GM18907 (cell line): ENCODE data around the gene FAM53A.

Source experiments
- ATAC-seq: cut with Tn5 transposase; IDR thresholded peaks from one replicate; pipeline ENCODE4 v1.9.1; 2021; ENCODE audit warnings: mild to moderate bottlenecking, moderate library complexity; ENCODE audit not compliant: unreplicated experiment

FAM53A gene

DNA sequence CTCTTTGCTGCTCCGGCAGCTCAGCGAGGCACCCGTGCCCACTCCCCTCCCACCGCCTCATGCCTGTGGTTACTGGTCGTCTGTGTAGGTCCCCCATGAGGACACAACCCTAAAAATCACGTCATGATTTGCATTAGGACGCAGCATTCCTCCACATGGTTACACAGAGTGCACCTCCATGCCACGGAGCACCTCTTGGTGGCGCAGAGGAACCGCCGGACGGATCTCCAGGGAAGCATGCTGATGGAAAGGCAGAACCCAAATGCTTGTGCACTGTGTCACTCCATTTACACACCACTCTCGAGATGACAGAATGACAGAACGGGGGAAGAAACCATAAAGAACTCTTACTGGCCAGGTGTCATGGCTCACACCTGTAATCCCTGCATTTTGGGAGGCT, 22.4 kb downstream of the FAM53A start:
- ATAC-seq = no peak

DNA sequence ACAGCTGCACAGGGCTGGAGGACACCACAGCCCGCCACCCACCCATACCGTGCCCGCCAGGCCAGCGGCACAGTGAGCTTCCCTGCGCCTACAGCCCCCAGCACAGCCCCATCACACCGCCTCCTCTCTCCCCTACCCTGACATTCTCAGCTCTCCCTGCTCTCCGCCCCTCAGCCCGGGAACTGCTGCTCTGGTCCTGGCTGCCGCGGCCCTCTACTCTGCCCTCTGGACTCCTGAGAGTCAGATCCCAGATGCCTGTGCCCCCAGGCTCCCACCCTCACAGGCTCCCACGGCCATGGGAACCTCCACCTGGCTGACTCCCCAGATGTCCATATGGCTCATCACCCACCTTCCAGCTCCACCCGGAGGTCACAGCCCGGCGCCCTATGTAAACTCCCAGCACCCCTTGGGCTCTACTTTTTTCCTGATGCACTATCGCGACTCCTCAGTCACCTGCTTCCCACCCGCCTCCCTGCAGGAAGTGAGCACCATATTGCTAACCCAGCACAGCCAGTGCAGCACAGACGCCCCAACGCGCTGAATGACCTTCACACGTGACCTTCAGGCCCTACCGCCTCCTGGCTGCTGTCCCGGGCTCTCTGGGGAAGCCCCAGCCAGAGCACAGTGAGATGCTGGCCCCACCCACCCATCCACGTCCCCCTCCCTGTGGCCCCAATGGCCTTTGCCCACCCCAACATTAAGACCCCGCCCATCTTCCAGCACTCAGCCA, 23.0 kb downstream of the FAM53A start:
- ATAC-seq = no peak

DNA sequence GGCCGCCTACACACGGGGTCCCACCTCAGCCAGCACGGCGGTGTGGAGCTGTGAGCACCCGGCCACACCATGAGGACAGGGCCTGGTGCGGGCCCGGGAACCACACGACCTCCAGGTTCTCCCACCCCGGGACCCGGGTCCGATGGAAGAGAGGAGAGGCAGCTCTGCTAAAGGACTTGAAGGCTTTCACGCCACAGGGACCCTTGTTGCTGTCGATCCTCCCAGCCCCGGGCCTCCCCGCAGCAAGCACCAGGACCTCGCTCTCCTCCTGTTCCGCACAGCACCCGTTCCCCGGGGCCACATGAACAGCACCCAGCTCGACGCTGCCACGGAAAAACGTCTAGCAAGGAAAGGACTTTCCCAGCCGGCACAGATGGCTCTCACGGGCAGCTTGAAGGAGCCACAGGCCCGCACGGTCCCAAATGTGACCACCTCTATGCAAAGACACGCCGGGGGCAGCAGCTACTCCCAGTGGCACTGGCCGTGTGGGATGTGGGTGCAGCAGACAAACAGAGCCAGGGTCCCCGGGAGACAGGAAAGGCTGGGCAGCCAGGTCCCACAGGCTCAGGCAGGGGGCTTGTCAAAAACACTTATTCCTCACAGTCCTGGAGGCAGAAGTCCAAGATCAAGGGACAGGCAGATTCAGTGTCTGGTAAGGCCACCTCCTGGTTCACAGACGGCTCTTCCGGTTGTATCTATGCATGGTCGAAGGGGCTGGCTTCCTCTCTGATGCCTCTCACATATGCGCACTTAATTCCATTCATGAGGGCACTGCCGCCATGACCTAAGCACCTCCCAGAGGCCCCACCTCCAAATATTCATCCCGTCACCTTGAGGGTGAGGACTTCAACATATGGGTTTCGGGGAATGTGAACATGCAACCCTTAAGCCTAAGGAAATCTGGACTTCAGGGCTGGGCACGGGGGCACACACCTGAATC, 24.7 kb downstream of the FAM53A start:
- ATAC-seq = no peak

DNA sequence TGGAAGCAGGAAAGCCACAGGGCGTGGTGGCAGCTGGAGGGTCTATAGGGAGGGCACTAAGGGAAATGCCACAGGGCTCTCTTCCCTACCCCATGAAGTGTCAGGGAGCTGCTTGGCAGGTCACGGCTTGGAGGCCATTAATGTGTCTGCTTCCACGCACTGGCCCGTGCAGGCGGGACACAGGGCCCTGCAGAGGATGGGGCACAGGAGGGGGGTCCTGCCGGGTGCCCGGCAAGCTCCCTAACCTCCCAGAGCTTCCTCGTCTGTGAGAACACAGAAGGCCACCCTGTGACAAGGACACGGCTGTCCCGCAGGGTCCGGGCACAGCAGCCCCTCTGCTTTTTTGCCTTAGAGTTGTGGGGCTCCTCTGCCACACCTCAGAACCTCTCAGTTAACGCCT, 25.5 kb downstream of the FAM53A start:
- no peak for ATAC-seq

DNA sequence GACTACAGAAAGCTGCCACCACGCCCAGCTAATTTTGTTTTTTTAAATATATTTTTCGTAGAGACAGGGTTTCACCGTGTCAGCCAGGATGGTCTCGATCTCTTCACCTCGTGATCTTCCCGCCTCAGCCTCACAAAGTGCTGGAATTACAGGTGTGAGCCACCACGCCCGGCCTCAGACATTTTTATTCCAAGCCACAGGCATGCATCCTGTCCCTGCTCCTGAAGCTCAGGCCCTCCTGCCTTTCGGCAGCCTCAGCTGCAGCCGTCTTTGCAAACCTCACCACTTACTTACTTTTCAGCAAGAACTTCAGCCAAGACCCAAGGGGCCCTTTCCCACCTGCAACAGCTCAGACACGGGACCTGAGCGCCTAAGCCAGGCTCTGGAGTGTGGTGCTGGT, 26.0 kb downstream of the FAM53A start:
- no peak for ATAC-seq

DNA sequence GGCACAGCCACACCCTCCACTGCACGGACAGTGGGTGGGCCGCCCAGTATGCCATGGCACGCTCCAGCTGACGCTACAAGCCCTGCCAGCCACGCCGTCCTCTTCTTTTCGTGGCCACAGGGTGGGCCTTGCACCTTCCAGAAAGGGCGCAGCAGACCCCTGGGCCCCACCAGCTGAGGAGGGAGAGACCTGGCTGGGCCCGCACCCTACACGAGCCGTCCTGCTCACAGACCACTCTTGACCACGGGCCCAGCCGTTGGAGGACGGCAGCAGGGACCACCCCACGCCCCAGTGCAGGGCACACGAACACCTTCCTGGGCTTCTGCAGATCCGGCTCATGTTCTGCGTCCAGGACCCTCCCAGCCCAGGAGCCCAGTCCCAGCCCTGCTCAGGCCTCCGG, 27.1 kb downstream of the FAM53A start:
- no peak for ATAC-seq

DNA sequence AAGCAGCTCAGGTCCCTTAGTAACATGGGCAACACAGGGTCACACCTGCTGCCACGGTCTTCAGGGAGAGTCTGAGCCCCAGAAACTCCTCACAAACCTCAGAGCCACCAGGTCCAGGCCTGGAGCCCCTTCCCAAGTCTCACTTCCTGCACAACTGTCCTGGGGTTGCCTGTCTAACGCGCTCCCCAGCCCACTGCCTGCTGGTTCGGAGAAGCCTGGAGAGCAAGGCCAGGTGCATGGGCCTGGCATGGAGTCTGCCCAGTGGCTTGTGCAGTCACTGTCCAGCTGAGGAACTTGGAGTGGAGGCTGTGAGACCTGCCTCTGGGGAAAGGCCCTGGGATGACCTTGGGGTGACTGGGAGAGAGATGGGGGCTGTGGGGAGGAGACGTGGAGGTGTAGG, 28.0 kb downstream of the FAM53A start:
- no peak for ATAC-seq

DNA sequence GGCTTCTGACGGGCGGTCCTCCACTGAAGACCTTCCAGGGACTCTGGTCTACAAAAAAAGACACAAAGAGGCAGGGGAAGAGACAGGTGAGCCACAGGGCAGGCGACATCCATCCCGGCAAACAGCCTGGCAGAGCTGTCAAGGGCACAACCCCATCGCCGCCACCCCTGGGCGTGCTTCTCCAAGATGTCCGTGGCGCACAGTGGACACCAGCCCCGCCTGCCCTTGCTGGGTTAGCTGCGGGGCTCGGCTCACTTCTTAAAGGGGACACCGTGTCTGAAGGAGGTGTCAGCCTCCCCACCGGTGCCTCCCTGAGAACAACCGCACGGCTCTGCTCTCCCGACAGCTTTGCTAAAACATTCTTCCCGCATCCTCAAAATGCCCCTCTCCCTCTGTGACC, 28.4 kb downstream of the FAM53A start:
- ATAC-seq = no peak

DNA sequence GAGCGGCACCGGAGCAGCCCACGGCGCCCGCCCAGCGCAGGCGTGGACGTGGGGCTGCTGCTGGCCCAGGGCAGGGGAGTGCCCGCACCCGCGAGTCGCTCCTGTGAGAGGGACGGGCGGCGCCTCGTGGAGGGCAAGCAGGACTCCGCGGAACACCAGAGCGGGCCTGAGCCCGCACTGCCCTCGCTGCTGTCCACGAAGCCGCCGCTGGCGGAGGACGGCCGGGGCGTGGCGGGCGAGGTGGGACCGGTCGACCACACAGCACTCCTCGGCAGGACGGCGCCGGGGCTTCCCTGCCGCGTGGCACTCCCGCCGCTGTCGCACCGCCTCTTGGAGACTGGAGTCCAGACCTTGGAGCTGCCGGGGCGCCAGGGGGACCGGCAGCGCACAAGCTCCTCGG, 29.0 kb downstream of the FAM53A start:
- ATAC-seq = no peak

DNA sequence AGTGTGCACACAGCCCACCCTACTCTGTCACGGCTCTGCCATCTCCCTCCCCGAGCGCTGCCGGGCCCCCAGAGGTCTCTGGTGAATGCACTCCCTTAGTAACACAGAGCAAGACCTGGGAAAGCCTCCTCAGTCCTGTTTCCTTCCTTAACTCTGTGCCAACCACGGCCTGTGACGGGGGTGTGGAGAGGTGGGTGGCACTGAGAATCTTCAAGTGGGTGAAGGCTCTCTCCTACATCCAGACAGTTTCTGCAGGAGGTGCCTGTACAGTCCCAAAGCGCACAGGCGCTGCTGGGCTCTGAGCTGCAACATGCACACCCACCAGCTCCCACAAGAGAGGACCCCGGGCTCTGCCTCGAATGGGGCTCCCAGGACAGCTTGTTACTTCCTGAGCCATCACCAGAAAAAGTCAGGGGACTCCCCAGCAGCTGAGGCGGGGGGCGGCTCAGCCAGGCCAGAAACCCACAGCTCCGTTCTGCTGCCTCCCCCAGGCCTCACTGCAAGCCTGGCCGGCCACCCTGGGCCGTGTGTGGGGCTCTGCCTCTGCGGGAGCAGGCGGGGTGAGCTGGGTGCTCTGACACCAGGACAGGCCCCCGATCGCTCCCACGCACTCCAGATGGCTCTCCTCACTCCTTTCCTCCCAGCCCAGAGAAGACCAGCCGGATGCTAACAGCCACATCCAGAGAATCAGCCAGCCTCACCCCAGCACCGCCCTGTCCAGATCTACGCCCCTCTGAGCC, 29.7 kb downstream of the FAM53A start:
- no peak for ATAC-seq

DNA sequence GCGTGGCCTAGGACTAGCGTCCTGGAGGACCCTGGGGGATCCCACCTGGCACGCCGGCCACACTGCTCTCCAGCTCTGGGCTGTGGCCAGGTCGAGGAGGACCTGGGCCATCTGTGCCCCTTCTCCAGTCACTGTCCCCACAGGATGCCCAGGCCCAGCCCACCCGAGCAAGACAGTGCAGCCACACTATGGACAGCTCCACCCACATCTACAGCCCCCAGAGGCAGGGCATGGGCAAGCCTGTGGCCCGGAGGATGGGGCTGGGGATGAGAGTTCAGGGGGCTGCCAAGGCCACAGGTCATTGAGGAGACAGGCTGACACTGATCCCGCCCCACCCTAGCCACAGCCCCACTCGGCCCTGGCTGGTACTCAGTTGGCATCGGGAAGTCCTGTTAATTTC, 30.3 kb downstream of the FAM53A start:
- ATAC-seq = no peak

DNA sequence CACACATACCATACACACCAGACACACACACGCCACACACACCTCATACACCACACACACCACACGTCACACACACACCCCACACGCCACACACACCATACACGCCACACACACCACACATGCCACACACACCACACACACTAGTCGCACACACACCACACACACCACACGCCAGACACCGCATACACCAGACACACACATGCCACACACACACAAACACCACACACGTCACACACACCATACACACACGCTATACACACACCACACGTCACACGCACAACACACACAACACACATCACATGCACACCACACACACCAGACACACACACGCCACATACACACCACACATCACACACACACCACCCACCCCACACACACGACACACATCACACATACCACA, 32.0 kb downstream of the FAM53A start:
- no peak for ATAC-seq

DNA sequence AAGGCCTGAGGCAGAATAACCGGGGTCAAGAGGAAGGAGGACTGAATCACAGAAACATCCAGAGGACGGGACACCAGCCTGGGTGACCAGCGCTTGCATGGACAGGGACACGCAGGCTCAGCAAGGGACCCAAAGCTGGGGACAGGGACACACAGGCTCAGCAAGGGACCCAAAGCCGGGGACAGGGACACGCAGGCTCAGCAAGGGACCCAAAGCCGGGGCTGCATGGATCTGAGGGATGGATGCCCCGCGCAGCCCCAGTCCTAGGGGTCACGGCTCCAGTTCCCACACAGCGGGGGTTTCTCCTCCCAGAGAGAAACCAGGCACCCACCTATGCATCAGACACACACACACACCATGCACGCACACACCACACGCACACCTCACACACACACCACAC, 32.5 kb downstream of the FAM53A start:
- no peak for ATAC-seq

DNA sequence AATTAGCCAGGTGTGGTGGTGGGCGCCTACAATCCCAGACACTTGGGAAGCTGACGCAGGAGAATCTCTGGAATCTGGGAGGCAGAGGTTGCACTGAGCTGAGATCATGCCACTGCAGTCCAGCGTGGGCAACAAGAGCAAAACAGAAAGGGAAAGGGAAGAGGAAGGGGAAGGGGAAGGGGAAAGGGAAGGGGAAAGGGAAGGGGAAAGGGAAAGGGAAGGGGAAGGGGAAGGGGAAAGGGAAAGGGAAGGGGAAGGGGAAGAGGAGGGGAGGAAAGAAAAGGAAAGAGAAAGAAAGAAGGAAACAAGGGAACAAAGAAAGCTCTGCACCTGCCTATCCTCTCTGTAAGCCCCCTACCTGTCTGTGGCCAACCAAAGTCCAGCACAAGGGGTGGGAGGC, 35.2 kb downstream of the FAM53A start:
- no peak for ATAC-seq

DNA sequence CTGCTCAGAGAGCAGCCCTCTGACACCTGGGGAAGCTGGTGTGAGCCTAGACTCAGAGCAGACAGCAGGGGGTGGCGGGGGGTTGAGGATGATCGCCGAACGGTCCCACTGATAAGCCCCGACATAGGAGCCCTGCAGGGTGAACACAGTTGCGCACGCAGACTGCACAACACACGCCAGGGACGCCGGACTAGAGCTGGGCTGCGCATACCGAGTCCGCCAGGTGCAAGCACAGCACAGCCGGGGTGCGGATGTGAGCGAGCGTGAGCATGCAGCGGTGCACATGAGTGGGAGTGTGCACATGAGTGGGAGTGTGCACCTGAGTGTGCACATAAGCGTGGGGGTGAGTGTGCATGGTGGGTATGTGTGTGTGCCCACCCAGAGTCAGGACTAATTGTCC, 36.7 kb downstream of the FAM53A start:
- ATAC-seq = no peak

DNA sequence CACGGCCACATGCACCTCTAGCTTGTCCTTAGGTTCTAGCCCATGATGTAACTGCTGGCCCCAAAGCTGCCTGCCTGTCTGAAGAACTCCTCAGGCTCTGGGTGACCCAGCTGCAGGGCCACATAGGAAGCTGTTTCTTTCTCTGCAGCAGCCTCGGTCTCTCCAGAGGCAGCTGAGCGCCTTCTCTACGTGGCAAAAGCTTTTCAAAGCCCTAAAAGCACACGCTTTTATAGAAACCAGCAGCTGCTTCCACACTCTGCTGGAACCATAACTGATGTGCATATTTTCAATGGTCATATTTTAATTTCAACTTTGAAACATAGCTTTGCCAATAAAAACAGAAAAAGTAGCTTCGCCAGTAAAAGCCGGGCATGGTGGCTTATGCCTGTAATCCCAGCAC, 37.4 kb downstream of the FAM53A start:
- ATAC-seq = no peak

DNA sequence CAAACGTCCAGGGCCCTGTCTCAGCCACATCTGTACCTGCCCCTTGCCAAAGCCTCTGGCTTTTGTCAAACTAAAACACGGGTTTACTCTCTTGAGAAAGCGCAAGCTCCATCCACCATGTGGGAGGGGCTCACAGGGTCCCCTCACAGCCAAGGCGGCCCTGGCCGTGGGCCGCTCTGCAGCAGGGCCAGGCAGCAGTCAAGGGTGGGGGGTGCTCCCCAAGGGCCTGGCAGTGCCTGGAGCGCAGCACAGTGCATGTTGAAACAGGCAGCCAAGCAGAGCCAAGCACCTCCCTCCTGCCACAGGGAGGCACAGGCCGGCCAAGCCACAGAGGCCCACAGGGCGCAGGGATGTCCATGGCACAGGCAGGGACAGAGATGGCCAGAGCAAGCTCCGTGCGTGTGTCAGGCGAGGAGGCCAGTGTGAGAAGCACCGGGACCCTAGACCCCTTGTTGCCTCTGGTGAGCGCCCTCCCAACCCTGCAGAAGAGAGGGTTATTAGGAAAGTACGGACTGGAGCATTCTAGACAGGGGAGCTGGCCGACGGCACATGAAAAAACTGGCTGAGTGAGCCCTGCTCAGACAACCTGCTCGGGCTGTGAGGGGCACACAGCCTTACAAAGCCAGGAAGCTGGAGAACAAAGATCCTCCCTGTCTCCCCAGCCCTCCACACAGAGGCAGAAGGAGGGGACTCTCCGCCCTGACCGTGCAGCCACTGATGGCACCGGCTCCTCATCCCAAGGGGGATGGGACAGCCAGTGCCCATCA, 39.0 kb downstream of the FAM53A start:
- no peak for ATAC-seq

DNA sequence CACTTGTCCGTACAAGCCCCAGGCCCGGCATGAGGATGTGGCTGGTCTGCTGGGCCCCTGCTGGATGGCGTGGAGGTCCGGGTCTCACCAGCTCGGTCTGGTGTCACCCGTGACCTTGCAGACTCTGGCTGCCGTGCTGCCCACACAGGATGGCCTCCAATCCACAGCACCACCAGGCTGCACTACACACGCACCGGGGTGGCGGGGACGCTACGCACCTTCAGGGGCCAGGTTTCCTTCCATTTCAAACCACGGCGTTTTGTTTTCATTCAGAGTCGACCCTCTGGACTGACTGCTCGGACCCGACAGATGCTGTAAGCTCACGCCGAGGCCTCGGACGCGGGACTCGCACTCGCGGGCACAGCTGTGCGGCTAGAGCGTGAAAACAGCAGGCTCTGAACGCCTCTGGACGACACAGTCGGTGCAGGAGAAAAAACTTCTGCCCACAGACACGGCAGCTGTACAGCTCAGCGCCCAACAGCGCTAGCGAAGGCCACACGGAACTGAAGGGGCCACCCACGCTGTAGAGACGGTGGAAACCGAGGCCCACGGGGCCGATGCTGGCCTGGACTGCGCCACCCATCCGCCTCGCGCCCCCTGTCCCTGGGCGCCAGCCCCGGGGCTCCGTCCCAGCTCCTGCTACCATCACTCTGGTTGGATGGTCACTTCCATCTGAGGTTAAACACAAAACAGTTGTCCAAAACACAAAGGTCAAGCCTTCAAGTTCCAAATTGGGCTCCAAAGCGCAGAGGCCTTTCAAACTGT, 40.0 kb downstream of the FAM53A start:
- no peak for ATAC-seq

DNA sequence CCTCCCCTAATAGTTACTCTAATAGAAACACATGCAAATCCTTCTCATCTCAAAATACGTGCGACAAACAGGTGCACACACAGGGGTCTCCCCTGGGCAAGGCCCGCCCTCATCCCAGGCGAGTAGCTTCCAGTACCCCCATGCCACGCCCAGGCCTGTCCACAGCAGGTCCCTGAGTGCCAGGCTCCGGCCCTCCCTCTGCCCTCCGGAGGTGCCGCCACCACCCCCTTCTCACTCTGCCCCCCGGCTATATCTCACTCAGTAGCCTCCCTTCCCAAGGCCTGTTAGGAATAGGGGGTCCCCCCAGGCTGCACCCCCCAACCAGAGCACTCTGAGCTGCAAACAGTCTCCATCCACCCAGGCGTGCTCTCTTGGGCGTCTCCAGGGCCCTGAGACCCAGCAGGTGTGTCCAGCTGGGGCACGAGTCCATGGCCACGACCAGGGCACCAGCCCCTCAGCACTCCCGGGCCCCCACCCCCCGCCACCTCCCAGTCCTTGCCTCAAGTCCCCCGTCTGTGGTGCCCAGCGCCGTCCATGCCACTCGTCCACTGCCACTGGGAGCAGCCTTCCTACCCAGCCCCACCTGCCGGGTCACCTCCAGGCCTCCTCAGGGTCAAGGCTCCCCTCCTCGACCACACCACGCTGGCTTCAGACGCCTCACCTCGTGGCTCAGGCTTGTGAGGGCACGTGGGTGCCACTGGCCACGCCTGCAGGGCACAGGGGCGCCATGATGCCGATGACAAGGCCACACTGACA, 41.7 kb downstream of the FAM53A start:
- no peak for ATAC-seq
